Activated naive CD4-positive, alpha-beta T cell (primary cell): ENCODE measurements around the gene MUC12.
"Not testable (repeated sequence)": the region's sequence is repeated elsewhere in the genome, so short reads cannot be mapped to it uniquely, and the experiment has no call there.

Source experiments
- DNase-seq, 4 experiments: peaks; one replicate each; lab custom pipeline; 2025; lab: John Stamatoyannopoulos, UW

MUC12 gene

DNA sequence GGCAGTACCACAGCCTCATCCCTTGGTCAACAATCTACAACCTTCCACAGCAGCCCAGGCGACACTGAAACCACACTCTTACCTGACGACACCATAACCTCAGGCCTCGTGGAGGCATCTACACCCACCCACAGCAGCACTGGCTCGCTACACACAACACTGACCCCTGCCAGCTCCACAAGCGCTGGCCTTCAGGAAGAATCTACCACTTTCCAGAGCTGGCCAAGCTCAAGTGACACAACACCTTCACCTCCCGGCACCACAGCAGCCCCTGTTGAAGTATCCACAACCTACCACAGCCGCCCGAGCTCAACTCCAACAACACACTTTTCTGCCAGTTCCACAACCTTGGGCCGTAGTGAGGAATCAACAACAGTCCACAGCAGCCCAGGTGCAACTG is 25.3 kb downstream of the MUC12 start:
- DNase-seq, result not testable (repeated sequence)

DNA sequence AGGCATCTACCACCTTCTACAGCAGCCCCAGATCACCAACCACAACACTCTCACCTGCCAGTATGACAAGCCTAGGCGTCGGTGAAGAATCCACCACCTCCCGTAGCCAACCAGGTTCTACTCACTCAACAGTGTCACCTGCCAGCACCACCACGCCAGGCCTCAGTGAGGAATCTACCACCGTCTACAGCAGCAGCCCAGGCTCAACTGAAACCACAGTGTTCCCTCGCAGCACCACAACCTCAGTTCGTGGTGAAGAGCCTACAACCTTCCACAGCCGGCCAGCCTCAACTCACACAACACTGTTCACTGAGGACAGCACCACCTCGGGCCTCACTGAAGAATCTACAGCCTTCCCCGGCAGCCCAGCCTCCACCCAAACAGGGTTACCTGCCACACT is 29.2 kb downstream of the MUC12 start:
- DNase-seq, result not testable (repeated sequence)

DNA sequence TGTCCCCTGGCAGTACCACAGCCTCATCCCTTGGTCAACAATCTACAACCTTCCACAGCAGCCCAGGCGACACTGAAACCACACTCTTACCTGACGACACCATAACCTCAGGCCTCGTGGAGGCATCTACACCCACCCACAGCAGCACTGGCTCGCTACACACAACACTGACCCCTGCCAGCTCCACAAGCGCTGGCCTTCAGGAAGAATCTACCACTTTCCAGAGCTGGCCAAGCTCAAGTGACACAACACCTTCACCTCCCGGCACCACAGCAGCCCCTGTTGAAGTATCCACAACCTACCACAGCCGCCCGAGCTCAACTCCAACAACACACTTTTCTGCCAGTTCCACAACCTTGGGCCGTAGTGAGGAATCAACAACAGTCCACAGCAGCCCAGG is 30.0 kb downstream of the MUC12 start:
- not testable (repeated sequence) for DNase-seq

DNA sequence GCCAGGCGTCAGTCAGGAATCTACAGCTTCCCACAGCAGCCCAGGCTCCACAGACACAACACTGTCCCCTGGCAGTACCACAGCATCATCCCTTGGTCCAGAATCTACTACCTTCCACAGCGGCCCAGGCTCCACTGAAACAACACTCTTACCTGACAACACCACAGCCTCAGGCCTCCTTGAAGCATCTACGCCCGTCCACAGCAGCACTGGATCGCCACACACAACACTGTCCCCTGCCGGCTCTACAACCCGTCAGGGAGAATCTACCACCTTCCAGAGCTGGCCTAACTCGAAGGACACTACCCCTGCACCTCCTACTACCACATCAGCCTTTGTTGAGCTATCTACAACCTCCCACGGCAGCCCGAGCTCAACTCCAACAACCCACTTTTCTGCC is 30.7 kb downstream of the MUC12 start:
- not testable (repeated sequence) for DNase-seq

DNA sequence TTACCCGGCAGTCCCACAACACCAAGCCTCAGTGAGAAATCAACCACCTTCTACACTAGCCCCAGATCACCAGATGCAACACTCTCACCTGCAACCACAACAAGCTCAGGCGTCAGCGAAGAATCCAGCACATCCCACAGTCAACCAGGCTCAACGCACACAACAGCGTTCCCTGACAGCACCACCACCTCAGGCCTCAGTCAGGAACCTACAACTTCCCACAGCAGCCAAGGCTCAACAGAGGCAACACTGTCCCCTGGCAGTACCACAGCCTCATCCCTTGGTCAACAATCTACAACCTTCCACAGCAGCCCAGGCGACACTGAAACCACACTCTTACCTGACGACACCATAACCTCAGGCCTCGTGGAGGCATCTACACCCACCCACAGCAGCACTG is 33.0 kb downstream of the MUC12 start:
- DNase-seq, result not testable (repeated sequence)

DNA sequence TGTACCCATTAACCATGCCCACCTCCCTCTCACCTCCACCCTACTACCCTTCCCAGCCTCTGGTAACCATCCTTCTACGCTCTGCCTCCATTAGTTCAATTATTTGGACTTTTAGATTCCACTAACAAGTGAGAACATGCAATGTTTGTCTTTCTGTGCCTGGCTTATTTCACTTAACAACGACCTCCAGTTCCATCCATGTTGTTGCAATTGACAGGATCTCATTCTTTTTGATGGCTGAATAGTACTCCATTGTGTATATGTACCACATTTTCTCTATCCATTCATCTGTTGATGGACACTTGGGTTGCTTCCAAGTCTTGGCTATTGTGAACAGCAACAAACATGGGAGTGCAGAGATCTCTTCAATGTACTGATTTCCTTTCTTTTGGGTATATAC is 38.0 kb downstream of the MUC12 start:
- DNase-seq, result not testable (repeated sequence)

DNA sequence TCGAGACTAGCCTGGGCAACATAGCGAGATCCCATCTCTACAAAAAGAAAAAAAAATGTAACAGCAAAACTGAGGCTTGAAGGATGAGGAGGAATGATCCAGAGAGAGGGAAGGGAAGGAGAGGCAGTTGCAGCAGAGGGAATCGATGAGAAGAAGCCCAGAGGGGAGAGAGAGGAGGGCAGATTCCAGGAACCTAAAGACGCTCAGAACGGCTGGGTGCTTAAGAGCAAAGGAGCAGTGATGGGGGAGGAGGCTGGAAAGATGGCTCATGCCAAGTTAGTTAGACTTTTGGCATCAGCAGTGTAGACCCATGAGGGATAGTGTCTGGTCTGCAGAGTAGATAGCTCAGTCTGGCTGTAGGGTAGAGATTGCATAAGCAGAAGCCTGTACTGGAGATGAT is 40.3 kb downstream of the MUC12 start:
- DNase-seq, result no peak

DNA sequence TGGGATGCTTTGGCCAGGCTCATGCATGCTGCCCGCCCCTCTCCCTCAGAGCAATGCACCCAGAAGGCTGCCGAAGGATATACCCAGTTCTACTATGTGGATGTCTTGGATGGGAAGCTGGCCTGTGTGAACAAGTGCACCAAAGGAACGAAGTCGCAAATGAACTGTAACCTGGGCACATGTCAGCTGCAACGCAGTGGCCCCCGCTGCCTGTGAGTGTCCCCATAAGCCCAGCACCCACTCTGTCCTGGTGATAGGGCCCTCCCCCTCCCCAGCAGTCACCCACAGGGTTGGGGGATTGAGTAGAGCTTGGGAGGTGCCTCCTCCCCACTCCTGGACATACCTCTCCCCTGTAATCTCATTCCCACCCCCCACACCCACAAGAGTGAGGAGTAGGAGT is 43.6 kb downstream of the MUC12 start:
- no peak for DNase-seq

DNA sequence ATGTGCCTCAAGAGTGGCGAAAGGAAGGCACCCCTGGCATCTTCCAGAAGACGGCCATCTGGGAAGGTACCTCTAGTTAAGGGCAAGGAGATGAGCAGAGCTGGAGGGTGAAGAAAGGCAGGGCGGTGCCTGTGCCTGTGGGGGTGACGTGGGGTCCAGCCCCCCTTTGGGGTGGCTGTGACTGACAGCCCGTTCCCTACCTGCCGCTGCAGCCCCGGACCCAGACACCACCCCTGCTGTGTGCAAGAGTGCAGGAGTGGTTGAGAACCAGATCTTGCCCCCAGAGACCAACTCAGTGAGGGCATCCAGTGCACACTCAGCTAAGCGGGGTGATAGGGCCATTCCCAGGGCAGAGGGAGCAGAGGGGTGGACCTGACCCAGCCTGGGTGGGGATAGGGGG is 46.3 kb downstream of the MUC12 start:
- DNase-seq, result no peak

DNA sequence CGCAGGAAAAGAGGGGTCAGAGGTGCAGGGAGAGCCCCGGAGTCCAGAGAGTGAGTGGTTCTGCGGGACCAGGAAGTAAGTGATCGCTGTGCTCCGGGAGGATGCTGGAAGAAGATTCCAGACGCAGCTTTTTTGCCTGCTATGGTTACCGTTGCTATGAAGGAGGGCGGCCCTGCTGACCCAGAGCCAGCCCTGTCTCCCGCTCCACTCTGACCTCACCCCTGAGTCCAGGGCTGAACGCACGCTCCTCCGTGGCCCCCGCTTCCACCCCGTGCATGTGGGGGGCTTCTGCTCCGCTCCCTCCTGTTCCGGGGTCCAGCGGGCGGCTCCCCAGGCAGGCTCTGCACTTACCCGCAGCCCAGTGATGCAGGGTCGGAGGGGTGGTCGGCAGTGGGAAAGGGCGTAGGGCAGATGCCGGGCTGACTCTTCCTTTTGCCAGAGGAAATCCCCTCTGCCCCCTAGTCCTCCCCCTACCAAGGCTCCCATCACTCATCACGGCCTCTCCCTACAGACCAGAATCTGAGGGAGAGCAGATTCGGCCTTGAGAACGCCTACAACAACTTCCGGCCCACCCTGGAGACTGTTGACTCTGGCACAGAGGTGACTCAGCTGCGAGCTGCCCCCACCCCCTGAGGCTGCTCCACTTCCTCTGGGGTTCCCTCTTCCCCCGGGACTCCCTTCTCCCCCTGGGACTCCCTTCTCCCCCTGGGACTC is 47.9 kb downstream of the MUC12 start:
- DNase-seq, result peak in 2 of 4 experiments; percentile 41 to 59

DNA sequence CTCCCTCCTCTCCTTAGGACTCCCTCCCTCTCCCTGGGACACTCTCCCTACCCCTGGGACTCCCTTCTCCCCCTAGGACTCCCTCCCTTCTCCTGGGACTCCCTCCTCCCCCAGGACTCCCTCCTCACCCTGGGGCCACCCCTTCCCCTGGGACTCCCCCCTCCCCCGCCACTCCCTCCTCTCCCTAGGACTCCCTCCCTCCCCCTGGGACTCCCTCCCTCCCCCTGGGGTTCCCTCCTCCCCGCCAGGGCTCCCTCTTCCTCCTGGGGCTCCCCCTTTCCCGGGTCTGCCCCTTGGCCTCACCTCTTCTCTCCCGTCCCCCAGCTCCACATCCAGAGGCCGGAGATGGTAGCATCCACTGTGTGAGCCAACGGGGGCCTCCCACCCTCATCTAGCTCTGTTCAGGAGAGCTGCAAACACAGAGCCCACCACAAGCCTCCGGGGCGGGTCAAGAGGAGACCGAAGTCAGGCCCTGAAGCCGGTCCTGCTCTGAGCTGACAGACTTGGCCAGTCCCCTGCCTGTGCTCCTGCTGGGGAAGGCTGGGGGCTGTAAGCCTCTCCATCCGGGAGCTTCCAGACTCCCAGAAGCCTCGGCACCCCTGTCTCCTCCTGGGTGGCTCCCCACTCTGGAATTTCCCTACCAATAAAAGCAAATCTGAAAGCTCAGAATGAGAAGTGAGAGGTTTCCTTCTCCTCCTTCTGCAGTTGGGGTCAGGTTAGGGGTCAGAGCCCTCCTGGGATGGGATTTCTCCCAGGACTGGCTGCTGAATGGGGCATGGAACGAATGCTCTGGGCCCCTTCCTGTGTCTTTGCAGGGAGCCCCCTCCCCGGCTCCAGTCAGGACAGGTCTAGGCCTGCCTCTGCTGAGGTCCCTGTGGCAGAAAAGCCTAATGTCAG is 49.2 kb downstream of the MUC12 start:
- DNase-seq, result no peak

DNA sequence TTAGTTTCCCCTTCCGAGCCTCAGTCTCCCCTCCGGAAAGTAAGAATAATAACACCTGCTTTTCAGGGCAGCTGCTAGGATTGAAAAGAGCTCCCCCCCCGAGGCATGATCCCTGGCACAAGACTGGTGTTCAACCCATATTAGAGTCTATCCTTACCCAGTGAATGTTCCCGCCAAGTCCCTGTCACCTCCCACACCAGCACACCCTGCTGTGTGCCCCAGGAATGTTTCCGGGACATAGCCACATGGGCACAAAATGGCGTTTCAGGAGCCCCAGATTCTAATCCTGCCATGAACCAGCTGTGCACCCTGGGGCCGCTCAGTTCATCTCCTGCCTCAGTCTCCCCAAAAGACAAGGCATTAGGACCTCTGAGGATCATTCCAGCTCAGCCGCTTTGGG is 51.1 kb downstream of the MUC12 start:
- DNase-seq, result no peak

DNA sequence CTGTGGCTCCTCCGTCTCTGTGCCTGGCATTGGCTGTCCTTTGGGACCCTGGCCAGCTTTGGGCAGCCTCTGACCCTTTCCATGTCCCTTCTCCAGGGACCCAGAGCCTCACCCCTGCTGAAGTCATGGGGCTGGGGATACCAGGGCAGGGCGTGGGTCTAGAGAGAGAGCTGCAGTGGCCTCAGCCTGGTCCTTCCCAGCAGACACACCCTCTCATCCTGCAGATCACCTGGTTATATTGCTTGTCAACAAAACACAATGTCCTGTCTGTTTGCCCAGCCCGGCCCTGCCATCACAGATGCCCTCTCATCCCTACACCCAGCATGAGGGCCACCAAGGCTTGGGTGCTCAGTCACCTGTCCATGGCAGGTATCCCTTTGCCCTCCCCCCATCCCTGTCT is 52.3 kb downstream of the MUC12 start:
- no peak for DNase-seq

DNA sequence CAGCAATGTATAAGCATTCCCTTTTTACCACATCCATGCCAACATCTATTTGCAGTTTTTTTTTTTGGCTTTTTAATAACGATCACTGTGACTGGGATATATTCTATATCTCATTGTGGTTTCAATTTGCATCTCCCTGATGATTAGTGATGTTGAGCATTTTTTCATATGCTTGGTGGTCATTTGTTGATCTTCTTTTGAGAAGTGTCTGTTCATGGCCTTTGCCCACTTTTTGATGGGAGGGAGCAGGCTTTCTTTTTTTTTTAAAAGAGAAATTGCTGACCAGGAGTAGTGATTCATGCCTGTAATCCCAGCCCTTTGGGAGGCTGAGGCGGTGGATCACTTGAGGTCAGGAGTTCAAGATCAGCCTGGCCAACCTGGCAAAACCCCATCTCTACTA is 54.5 kb downstream of the MUC12 start:
- no peak for DNase-seq

DNA sequence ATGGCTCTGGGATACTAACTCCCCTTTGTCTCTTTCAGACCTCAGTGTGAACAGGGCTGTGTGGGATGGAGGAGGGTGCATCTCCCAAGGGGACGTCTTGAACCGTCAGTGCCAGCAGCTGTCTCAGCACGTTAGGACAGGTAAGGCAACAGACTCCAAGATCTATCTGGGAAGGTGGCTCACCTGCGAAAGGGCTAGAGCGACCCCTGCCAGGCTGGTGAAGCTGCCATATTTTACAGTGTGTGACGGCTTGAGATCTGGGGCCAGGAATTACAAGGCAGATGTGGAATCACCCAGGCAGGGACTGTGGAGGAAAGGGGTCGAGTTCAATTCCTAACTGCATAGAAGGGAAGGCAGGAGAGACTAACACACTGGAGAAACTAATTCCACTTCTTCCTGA is 61.7 kb downstream of the MUC12 start:
- DNase-seq, result no peak

DNA sequence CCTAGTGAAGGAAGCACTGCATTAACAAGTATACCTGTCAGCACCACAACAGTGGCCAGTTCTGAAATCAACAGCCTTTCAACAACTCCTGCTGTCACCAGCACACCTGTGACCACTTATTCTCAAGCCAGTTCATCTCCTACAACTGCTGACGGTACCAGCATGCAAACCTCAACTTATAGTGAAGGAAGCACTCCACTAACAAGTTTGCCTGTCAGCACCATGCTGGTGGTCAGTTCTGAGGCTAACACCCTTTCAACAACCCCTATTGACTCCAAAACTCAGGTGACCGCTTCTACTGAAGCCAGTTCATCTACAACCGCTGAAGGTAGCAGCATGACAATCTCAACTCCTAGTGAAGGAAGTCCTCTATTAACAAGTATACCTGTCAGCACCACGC is 66.6 kb downstream of the MUC12 start:
- no peak for DNase-seq

DNA sequence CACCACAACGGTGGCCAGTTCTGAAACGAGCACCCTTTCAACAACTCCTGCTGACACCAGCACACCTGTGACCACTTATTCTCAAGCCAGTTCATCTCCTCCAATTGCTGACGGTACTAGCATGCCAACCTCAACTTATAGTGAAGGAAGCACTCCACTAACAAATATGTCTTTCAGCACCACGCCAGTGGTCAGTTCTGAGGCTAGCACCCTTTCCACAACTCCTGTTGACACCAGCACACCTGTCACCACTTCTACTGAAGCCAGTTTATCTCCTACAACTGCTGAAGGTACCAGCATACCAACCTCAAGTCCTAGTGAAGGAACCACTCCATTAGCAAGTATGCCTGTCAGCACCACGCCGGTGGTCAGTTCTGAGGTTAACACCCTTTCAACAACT is 71.9 kb downstream of the MUC12 start:
- DNase-seq, result not testable (repeated sequence)

DNA sequence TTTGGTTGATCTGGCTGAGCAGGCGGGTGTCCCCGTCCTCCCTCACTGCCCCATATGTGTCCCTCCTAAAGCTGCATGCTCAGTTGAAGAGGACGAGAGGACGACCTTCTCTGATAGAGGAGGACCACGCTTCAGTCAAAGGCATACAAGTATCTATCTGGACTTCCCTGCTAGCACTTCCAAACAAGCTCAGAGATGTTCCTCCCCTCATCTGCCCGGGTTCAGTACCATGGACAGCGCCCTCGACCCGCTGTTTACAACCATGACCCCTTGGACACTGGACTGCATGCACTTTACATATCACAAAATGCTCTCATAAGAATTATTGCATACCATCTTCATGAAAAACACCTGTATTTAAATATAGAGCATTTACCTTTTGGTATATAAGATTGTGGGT is 89.0 kb downstream of the MUC12 start:
- peak in 3 of 4 experiments; percentile 19 to 31 (median 22) for DNase-seq

DNA sequence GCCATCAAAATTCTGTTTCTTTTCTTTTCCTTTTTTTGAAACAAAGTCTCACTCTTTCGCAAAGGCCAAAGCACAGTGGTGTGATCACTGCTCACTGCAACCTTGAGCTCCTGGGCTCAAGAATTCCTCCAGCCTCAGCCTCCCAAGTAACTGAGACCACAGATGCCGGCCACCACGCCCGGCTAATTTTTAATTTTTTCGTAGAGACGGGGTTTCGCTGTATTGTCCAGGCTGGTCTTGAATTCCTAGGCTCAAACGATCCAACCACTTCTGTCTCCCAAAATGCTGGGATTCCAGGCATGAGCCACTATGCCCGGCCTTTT is 90.2 kb downstream of the MUC12 start:
- no peak for DNase-seq

DNA sequence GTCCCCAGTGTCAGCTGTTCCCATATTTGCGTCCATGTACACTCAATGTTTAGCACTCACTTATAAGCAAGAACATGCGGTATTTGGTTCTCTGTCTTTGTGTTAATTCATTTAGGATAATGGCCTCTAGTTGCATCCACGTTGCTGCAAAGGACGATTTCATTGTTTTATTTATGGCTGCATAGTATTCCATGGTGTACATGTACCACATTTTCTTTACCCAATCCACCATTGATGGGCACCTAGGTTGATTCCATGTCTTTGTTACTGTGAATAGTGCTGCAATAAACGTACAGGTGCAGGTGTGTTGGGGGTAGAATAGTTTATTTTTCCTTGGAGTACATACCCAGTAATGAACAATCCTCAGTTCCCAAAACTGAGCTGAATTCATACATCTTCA is 91.6 kb downstream of the MUC12 start:
- DNase-seq, result no peak

DNA sequence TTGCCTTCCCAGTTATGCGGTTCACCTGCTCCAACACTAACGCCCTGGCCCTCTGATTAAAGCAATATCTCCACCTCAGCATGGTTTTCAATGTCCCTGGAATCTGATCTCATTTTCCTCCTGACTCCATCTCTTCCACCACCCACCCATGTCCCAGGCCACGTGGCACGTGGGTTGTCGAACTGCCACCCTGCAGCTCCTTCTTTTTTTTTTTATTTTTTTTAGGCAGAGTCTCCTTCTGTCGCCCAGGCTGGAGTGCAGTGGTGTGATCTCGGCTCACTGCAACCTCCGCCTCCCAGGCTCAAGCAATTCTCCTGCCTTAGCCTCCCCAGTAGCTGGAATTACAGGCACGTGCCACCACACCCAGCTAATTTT is 94.8 kb downstream of the MUC12 start:
- not testable (repeated sequence) for DNase-seq

DNA sequence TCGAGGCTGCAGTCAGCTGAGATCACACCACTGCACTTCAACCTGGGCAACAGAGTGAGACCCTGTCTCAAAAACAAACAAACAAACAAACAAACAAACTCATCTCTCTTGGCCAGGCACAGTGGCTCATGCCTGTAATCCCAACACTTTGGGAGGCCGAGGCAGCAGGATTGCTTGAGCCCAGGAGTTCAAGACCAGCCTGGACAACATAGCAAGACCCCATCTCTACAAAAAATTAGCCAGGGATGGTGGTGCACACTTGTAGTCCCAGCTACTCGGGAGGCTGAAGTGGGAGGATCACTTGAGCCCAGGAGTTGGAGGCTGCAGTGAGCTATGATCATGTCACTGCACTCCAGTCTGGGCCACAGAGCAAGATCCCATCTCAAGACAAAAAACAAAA is 95.8 kb downstream of the MUC12 start:
- DNase-seq, result not testable (repeated sequence)

DNA sequence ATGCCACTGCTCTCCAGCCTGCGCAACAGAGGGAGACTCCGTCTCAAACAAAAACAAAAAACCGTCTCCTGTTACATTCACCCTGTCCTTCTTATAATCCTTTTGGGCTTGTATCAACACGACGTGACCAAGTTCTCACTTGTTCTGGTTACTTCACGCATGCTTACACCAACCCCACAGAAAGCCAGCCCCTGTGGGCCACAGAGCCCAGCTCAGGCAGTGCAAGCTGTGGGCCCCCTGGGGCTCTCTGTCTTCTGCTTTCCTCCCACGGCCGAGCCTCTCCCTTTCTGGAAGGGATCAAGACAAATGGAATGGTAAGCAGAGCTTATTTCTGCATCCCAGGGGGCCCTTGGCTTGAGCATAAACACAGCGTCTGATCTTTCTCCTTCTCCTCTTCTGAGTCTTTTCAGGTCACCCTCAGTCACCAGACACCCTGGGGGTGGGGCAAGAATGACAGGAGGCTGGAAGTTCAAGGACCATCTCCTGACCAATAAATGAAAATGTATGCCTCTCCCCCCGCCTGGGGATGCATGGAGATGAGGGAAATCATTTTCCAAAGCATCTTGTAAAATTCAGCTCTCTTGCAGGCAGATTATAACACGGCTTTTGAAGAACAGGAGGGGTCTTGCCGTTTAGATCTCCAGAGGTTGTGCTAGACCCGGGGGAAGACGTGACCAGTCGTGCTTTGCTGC is 96.9 kb downstream of the MUC12 start:
- no peak for DNase-seq
